Stimulated activated naive CD8-positive, alpha-beta T cell treated with anti-CD3 and anti-CD28 coated beads, Interleukin-15, Interleukin-2, amounts not matched to agents 100 U/mL and 50 U/mL, for 24 hours (primary cell): ENCODE measurements around the gene ZNF541.
"Not testable (repeated sequence)": the region's sequence is repeated elsewhere in the genome, so short reads cannot be mapped to it uniquely, and the experiment has no call there.

Experiments used
- ATAC-seq: fragments of 150-1000 bp; cut with Tn5 transposase; one replicate; pipeline ENCODE4 v1.10.0; 2021
- DNase-seq: peaks from one replicate; pipeline ENCODE4 v3.0.0; 2021

The ZNF541 gene

GRCh38 chr19:47600246-47601179 lies 27.6 kb upstream of the ZNF541 start:
- DNase-seq (peak; percentile 99), ATAC-seq (peak; percentile 98)

GRCh38 chr19:47599671-47600245 lies 26.8 kb upstream of the ZNF541 start:
- ATAC-seq, DNase-seq: not testable (repeated sequence)

- ATAC-seq: no peak
- no peak for DNase-seq
Observed at GRCh38 chr19:47598407-47599349, 25.7 kb upstream of the ZNF541 start.

DNA sequence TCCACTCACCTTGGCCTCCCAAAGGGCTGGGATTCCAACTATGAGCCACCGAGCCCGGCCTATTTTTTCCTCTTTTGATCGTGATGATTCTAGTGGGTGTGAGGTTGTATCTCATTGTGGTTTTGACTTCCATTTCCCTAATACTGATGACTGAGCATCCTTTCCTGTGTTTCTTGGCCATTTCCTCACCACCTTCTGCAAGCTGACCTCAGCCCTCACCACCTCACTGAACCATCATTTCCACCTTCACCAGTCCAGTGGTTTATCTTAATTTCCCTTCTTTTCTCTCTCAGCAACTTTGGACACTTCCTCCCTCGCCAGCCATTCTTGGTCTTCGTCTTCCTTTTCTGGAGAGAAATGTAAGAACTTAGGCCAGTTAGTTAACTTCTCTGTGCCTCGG lies 23.0 kb upstream of the ZNF541 start:
- no peak for ATAC-seq
- no peak for DNase-seq

- no peak for DNase-seq
Observed at GRCh38 chr19:47593860-47594259, 20.9 kb upstream of the ZNF541 start.

DNA sequence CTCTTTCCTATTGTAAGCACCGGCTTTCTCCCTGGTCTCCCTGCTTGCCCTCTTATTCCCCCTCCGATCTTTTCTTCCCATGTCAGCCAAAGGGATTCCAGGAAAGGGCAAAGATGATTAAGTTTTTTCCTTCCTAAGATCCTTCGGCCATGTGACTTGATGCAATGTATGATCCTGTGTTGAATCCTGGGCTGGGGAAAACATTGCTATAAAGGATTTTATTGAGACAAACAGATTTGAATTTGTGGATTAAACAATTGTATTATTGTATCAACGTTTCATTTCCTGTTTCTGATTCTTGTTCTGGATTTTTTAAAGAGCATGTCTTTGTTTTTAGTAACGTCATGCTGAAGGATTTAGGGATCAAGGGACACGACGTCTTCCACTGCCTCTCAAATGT lies 16.9 kb upstream of the ZNF541 start:
- ATAC-seq: no peak
- no peak for DNase-seq

More at GRCh38 chr19:47593860-47594259, 20.9 kb upstream of the ZNF541 start:
- ATAC-seq: no peak

DNA sequence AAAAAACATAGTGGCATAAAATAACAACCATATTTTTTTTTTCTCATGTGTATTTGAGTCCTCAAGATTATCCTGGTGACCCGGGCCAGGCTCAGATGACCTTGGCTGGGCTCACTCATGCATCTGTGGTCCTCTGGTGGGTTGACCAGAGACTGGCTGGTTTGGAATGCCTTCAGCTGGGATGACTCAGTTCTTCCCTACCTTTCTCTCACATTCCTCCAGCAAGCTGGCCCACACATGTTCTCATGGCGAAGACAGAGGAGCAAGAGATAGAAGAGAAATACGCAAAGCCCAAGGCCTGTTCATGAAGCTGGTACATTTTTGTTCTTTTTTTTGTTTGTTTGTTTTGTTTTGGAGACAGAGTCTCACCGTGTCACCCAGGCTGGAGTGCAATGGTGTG lies 14.3 kb upstream of the ZNF541 start:
- no peak for DNase-seq

DNA sequence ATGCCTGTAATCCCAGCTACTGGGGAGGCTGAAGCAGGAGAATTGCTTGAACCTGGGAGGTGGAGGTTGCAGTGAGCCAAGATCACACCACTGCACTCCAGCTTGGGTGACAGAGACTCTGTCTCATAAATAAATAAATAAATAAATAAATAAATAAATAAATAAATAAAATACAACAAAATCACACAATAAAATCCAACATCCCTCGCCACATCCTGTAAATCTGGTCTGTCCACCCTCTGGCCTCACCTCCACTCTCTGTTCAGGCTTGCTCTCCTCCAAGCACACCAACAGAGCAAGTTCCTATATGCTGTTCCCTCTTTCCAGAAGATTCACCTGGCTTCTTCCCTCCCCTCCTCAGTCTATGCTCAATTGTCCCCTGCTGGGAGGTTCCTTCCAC lies 10.2 kb upstream of the ZNF541 start:
- not testable (repeated sequence) for ATAC-seq, DNase-seq

More for the DNA sequence above, 14.3 kb upstream of the ZNF541 start:
- ATAC-seq: no peak

DNA sequence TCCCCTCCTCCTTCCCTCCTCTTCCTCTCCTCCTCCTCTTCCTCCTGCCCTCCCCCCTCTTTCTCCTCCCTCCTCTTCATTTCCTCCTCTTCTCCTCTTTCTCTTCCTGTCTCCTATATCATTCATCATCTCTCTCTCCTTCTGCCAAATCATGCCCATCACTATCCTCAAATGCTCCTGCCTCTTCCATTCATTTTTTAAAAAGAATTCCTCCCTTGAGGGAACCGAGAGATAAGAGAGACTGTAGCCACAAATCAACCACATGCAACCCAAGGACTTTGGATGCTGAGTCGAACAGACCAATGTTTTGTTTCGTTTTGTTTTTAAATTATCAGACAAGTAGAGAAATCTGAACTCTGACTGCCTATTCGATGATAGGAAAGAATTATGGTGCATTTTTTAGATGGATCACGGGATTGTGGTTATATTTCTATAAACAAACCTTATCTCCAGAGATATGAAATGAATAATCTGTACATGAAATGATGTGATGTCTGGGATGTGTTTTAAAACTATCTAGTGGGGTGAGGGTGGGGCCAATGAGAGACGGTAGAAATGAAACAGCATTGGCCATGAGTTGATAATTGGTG lies 9.5 kb upstream of the ZNF541 start:
- DNase-seq (no peak), ATAC-seq (no peak)

DNA sequence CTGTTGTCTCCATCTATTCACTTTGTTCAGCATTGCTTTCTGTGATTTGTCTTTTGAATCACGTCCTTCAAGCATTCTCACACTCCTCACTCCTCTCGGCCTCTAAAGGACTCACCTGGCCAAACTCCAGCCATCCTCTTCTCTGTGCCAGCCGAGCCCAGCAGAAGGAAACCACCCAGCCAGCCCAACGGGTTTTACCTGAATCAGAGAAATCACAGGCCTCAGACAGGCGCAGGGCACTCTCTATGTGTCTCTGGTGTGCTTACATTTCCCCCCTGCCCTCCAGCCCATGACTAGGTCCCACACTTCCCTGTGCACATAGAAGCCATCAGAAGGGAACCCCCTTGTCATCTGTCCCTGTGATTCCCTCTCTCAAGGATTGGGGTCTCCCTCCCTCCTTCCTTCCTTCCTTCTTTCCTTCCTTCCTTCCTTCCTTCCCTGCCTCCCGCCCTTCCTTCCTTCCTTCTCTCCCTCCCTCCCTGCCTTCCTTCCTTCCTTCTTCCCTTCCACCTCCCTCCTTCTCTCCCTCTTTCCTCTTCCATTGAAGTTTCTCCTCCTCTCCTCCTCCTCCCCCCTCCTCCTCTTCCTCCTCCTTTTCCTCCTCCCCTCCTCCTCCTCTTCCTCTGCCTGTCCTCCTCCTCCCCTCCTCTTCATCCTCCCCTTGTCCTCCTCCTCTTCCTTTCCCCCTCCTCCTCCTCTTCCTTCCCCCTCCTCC lies 8.8 kb upstream of the ZNF541 start:
- ATAC-seq (no peak), DNase-seq (no peak)

DNA sequence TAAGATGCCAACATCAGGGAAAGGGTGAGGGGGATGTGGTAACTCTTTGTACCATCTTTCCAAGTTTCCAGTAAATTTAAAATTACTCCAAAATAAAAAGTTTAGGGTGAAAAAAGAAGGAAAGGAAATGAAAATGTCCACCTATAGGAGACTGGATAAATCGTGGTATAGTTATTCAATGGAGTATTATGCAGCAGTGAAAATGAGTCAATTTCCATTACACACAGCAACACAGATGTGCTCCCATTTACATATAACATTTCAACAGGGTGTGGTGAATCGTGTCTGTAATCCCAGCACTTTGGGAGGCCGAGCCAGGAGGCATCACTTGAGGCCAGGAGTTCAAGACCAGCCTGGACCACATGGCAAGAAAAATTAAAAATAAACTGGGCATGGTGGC lies 7.4 kb upstream of the ZNF541 start:
- ATAC-seq (no peak), DNase-seq (no peak)

- ATAC-seq (no peak), DNase-seq (no peak)
Observed at GRCh38 chr19:47572635-47573034, 313 bp downstream of the ZNF541 start.

- no peak for ATAC-seq
- DNase-seq: no peak
Observed at GRCh38 chr19:47569331-47569730, 3.6 kb downstream of the ZNF541 start.

DNA sequence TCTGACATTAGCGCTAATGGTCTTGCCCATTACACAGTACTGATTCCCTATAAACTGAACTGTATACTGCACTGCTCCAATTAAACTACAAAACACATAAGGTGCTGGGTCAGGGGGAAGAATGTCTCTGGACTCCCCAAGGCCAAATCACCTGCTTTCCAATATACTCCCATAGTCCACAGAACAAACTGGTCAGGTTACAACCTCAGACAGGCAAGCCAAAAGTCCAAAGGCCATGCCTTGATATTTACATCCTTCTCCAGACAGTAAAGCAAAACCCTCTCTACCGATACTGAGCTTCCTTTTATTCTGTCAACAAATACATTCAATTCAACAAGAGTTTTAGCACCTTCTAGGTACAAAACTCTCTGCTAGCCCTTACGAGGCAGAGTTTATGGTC lies 8.9 kb downstream of the ZNF541 start:
- ATAC-seq (no peak), DNase-seq (no peak)

- ATAC-seq (no peak), DNase-seq (no peak)
Observed at GRCh38 chr19:47561440-47562057, 11.4 kb downstream of the ZNF541 start.

DNA sequence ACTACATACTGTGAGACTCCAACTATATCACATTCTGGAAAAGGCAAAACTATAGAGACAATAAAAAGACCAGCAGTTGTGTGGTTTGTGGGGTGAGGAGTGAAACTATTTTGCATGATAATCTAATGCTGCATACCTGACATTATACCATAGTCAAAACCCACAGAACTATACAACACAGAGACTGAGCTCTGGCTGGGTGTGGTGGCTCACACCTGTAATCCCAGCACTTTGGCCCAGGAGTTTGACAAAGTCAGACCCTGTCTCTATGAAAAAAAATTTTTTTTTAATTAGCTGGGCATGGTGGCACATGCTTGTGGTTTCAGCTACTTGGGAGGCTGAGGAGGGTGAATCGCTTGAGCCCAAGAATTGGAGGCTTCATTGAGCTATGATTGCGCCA lies 11.9 kb downstream of the ZNF541 start:
- no peak for ATAC-seq
- DNase-seq: no peak

DNA sequence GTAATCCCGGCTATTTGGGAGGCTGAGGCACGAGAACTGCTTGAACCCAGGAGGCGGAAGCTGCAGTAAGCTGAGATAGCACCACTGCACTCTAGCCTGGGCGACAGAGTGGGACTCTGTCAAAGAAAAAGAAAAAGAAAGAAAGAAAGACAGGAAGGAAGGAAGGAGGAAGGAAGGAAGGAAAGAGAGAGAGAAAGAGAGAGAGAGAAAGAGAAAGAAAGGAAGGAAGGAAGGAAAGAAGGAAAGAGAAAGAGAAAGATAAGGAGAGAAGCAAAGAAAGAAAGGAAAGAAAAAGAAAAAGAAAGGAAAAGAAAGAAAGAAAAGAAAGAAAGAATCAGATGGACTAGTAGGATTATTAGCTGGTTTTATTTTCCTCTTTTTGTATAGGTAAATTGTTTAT lies 22.8 kb downstream of the ZNF541 start:
- ATAC-seq (no peak), DNase-seq (no peak)

DNA sequence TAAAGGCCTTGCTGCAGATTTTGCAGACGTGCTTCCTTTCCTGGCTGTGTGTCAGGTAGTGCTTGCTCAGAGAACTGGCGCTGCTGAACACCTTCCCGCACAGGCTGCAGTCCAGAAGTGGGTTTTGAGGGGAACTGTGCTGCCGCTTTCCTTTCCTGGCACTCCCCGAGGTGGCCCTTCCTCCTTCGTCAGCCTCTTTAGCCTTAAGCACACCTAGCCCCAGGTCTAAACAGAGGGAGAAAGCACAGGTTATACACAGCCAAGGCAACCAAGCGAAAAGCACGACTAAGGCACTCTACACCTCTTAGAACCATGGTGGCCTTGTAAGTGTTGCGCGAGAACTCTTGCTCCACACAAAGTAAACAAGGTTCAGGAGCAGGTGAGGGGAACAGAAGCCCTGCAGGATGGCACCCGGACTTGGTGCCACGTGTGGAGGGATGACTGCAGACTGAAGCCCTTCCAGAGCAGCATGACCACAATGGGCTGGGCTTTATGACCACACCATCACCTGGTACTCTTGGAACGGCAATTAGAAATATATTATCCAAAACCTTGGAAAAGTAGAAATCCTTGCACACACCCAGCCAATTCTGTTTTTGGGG lies 23.6 kb downstream of the ZNF541 start:
- ATAC-seq: no peak
- DNase-seq: no peak

DNA sequence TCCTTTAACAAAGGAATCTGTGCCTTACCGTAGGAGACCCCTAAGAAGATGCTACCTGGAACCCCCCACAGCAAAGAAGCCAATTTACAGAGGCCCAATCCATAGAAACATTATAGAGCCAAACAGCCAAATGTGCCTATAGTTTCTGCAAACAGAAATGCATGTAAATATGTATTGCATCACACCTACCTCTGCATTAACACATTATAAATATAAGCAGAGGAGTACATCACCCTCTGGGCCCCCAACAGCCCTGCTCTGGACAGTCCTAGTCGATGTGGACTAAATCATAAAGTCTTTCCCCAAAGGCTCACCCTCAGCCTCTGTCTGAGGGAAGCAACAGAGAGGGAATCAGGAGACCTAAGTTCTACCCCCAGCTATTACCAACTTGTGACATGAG lies 25.7 kb downstream of the ZNF541 start:
- DNase-seq: no peak

More for the DNA sequence above, 25.7 kb downstream of the ZNF541 start:
- ATAC-seq: no peak
